Ovary (tissue), 3 donors: ENCODE results near the gene TBC1D2.

Experiments
- EP300 ChIP-seq: sonication (generic); formaldehyde crosslinking; IDR thresholded peaks from one replicate; pipeline ENCODE4 v1.6.1; 2017; ENCODE audit warnings: antibody characterized with exemption
- POLR2A ChIP-seq: fragments of 450-650 bp; IDR thresholded peaks from one replicate; pipeline ENCODE4 v1.6.1; 2017; ENCODE audit warnings: antibody characterized with exemption, mild to moderate bottlenecking, moderate library complexity
- TF ChIP-seq, protein P1 (sequence below), 3 donors: fragments of 450-650 bp in 2 of 3; fragments of 200-600 bp in 1 of 3; IDR thresholded peaks; one replicate each; pipeline versions ENCODE4 v1.5.1 to v1.8.0; 2016 to 2022; ENCODE audit warnings: antibody characterized with exemption in 3 of 3, mild to moderate bottlenecking in 1 of 3
- donor health status: DM: no; HTN: no; CAD: no.

DNA sequence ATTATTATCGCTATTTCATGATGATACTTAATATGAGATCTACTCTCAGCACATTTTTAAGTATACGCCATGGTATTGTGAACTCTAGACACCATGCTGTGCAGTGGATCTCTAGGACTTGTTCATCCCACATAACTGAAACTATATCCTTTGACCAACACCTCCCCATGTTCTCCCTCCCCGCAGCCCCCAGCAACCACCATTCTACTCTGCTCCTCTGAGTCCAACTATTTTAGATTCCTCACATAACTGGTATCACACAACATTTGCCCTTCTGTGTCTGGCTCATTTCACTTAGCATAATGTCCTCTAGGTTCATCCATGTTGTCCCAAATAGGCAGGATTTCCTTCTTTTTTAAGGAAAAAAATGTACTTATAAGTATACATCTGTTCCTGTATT lies 6.6 kb upstream of the TBC1D2 start:
- TF ChIP-seq POLR2A (no peak), EP300 (no peak)
- TF ChIP-seq, protein P1, sequence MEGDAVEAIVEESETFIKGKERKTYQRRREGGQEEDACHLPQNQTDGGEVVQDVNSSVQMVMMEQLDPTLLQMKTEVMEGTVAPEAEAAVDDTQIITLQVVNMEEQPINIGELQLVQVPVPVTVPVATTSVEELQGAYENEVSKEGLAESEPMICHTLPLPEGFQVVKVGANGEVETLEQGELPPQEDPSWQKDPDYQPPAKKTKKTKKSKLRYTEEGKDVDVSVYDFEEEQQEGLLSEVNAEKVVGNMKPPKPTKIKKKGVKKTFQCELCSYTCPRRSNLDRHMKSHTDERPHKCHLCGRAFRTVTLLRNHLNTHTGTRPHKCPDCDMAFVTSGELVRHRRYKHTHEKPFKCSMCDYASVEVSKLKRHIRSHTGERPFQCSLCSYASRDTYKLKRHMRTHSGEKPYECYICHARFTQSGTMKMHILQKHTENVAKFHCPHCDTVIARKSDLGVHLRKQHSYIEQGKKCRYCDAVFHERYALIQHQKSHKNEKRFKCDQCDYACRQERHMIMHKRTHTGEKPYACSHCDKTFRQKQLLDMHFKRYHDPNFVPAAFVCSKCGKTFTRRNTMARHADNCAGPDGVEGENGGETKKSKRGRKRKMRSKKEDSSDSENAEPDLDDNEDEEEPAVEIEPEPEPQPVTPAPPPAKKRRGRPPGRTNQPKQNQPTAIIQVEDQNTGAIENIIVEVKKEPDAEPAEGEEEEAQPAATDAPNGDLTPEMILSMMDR (IDR thresholded peaks at IDR 0.05): no peak
